GM19452 (cell line): ENCODE measurements around the gene ITPKA.

Experiments
- ATAC-seq: cut with Tn5 transposase; IDR thresholded peaks from one replicate; pipeline ENCODE4 v1.9.1; 2021; ENCODE audit not compliant: unreplicated experiment

The ITPKA gene

GRCh38 chr15:41507820-41508290, 14.2 kb downstream of the ITPKA start:
- ATAC-seq, result no peak

DNA sequence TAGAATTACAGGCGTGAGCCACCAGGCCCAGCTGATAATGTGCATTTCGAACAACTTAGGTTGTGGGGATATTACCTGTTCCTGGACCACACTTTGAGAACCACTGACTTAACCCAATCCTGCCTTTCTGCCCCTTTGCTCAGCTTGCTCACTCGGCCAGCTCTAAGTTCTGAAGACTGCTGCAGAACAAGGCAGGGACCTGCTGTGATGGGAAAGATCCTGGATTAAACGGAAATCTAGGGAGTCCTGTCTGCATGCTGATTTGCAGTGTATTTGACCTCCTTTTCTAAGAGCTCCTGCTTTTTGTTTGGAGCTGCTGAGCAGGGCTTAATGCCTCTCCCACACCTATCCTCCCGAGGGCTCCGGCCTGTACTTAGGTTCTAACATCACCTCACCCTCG, 17.1 kb downstream of the ITPKA start:
- ATAC-seq, result no peak

- no peak for ATAC-seq
Observed at GRCh38 chr15:41511331-41511898, 17.7 kb downstream of the ITPKA start.

GRCh38 chr15:41511899-41512369, 18.3 kb downstream of the ITPKA start:
- no peak for ATAC-seq

- no peak for ATAC-seq
Observed at GRCh38 chr15:41512512-41512939, 18.9 kb downstream of the ITPKA start.

DNA sequence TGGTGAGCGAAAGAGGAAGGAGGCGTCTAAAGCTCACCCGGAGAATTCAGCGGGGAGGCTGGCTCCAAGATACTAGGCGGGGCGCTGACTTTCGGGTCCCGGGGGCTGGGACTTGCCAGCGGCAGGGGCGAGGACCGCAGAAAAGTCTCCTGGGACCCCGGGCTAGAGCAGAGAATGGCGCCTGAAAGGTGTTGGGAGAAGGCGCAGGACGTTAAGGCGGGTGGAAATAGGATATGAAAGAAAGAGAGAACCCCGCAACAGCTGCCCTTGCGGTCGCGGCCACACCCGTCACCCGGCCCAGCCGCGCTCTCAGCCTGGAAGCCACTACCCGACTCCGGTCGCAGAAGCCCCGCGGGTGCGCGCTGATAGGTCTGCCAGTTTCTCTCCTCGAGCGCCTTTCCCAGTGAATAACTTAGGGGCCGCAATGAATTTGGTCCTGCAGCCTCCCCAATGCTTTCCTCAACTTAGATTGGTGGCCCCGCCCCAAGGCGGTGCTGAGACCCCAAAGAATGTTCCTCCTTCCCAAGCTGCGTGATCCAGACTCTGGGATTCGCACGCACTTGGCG, 19.3 kb downstream of the ITPKA start:
- ATAC-seq, result no peak

- no peak for ATAC-seq
Observed at GRCh38 chr15:41513506-41514227, 20.0 kb downstream of the ITPKA start, which contains the start of gene LTK. Gene LTK (minus strand): TSS chr15:41513827. CDS start chr15:41513709, 118 bp downstream.

GRCh38 chr15:41517895-41518449, 24.3 kb downstream of the ITPKA start:
- ATAC-seq, result no peak

DNA sequence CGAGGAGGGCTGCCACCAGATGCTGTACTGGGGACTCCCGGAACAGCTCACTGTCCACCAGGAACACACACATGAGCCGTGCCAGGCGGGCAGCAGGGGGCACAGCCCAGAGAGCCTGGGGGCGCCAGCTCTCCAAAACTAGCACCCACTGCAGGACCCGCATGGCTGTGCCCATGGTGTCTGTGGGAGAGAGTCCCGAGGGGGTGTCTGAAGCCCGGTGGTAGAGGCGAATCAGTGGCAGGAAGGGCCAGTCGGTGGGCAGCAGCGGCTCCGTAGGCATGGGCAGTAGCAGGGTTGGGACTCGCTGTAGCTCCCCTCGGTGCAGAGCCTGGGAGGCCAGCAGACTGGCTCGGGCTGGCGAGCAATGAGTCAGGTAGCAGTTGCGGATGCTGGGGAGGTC, 27.0 kb downstream of the ITPKA start:
- no peak for ATAC-seq

- no peak for ATAC-seq
Observed at GRCh38 chr15:41521614-41522013, 27.9 kb downstream of the ITPKA start.

- no peak for ATAC-seq
Observed at GRCh38 chr15:41523097-41523496, 29.4 kb downstream of the ITPKA start.

- ATAC-seq, result no peak
Observed at GRCh38 chr15:41530363-41530956, 36.8 kb downstream of the ITPKA start.

- no peak for ATAC-seq
Observed at GRCh38 chr15:41535544-41535943, 41.9 kb downstream of the ITPKA start.

DNA sequence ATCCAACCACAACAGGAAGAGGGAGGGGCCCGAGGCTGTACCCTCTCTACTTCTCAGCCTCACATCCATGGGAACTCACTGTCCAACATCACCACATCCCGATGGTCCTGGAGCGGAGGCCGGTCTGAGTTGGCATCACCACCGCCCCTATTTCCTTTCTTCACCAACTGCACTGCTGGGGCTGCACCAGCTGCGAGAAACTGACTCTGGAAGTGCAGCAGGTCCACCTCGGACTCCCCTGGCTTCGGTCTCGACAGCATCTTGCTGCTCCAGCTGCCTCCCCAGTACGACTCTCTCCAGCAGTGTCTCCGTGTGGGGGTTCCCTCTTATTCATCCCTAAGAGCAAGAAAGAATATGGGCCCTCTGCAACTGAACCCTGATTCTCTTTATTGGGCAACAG, 43.2 kb downstream of the ITPKA start:
- ATAC-seq, result no peak

DNA sequence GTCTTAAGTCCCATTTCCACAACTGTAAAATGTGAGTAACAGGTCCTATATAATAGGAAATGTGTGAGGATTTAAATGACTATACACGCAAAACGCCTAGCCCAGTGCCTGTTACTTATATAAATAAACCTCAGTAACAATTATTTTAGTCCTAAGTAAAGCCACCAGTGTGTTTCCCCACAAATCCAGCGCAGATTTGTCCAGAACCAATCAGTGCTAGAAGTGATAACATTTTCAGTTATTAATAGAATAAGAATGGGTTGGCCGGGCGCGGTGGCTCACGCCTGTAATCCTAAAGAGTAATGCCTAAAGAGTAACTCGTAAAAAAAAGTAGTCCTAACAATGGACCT, 49.8 kb downstream of the ITPKA start:
- peak; percentile 16 for ATAC-seq

- no peak for ATAC-seq
Observed at GRCh38 chr15:41544650-41545015, 51.0 kb downstream of the ITPKA start.

DNA sequence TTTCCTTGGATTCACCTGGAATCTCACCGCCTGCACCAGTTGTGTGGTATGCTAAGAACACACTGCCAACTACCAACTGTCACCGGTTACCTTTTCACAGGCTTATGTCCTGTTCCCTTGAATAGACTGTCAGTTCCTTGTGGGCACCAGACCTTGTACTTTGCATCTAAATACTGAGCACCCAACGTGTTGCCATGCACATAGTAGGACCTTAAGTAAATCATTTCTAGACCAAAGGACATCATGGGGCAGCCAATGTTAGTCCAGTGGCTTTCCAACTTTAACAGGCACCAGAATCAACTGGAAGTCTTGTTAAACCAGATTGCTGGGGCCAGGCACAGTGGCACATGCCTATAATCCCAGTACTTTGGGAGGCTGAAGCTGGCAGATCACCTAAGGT, 51.5 kb downstream of the ITPKA start:
- no peak for ATAC-seq

DNA sequence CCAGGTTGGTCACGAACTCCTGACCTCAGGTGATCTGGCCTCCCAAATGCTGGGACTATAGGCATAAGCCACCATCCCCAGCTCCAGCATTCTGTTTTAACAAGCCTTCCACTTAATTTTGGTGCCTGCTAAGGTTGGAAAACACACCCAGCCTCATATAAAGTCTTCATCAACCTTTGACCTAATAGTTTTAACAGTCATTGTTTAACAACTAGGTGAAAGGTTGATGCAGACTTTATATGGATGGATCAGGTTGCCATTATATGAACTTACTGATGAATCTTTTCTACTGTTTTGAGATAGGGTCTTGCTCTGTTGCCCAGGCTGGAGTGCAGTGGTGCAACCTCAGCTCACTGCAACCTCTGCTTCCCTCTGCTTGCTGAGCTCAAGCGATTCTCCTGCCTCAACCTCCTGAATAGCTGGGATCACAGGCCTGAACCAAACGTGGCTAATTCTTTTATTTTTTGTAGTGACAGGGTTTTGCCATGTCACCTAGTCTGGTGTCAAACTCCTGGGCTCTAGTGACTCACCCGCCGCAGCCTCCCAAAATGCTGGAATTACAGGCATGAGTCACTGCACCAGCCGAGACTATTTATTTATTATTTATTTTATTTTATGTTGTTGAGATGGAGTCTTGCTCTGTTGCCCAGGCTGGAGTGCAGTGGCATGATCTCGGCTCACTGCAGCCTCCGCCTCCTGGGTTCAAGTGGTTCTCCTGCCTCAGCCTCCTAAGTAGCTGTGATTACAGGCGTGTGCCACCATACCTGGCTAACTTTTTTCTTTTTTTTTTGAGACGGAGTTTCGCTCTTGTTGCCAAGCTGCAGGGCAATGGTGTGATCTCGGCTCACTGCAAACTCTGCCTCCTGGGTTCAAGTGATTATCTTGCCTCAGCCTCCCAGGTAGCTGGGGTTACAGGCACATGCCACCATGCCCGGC, 53.4 kb downstream of the ITPKA start:
- no peak for ATAC-seq

DNA sequence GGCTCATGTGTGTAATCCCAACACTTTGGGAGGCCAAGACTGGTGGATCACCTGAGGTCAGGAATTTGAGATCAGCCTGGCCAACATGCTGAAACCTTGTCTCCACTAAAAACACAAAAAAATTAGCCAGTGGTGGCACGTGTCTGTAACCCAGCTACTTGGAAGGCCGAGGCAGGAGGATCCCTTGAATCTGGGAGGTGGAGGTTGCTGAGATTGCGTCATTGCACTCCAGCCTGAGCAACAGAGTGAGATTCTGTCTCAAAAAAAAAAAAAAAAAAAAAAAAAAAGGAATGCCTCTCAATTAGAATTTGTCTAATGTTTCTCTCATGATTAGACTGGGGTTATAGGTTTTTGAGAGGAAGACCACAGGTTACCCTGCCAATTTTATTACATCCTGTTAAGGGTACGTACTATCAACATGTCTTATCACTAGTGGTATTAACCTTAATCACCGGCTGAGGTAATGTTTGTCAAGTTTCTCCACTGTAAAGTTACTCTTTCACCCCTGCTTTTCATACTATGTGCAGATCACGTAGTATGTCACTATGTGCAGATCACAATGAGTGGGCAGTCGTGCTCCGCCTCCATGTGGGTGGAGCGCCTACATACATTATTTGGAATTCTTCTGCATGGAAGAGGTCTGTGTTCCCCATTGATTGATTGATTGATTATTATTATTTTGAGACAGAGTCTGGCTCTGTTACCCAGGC, 56.5 kb downstream of the ITPKA start:
- ATAC-seq, result no peak
